HG03354 (cell line): ENCODE results near the gene DLG1.
"Not testable (repeated sequence)": the region's sequence is repeated elsewhere in the genome, so short reads cannot be mapped to it uniquely, and the experiment has no call there.

Experiments
- ATAC-seq: cut with Tn5 transposase; IDR thresholded peaks from one replicate; pipeline ENCODE4 v1.9.1; 2021; ENCODE audit warnings: mild to moderate bottlenecking; ENCODE audit not compliant: unreplicated experiment, poor library complexity, severe bottlenecking

The DLG1 gene

GRCh38 chr3:197050511-197050910 lies 247.9 kb downstream of the DLG1 start:
- ATAC-seq, result no peak

GRCh38 chr3:197042539-197042938 lies 255.9 kb downstream of the DLG1 start:
- ATAC-seq, result no peak

- ATAC-seq, result no peak
Measured at GRCh38 chr3:197041875-197042488, 256.4 kb downstream of the DLG1 start.

- ATAC-seq, result no peak
Measured at GRCh38 chr3:197040658-197041057, 257.8 kb downstream of the DLG1 start.

GRCh38 chr3:197038679-197039462 lies 259.5 kb downstream of the DLG1 start:
- ATAC-seq, result no peak

GRCh38 chr3:197035577-197035976 lies 262.8 kb downstream of the DLG1 start:
- ATAC-seq, result no peak

GRCh38 chr3:197034778-197035177 lies 263.6 kb downstream of the DLG1 start:
- ATAC-seq, result not testable (repeated sequence)

- not testable (repeated sequence) for ATAC-seq
Measured at GRCh38 chr3:197033764-197034163, 264.6 kb downstream of the DLG1 start.

- ATAC-seq, result no peak
Measured at GRCh38 chr3:197031315-197032285, 266.8 kb downstream of the DLG1 start.

GRCh38 chr3:197030379-197031314 lies 267.8 kb downstream of the DLG1 start:
- no peak for ATAC-seq

GRCh38 chr3:197029511-197030167 lies 268.8 kb downstream of the DLG1 start, which contains the start of gene MELTF:
Gene MELTF (minus strand): TSS chr3:197029817. CDS start chr3:197029702, 115 bp downstream.
- ATAC-seq, result peak; percentile 84

GRCh38 chr3:197028728-197029510 lies 269.5 kb downstream of the DLG1 start:
- peak; percentile 37 for ATAC-seq

GRCh38 chr3:197027896-197028727 lies 270.3 kb downstream of the DLG1 start:
- peak; percentile 13 for ATAC-seq

GRCh38 chr3:197027151-197027895 lies 271.1 kb downstream of the DLG1 start:
- ATAC-seq, result no peak

- ATAC-seq, result no peak
Measured at GRCh38 chr3:197026481-197026866, 271.9 kb downstream of the DLG1 start.

GRCh38 chr3:197025736-197026480 lies 272.5 kb downstream of the DLG1 start:
- ATAC-seq, result no peak
